ENCODE measurements around the gene RASSF1.

The RASSF1 gene

DNA sequence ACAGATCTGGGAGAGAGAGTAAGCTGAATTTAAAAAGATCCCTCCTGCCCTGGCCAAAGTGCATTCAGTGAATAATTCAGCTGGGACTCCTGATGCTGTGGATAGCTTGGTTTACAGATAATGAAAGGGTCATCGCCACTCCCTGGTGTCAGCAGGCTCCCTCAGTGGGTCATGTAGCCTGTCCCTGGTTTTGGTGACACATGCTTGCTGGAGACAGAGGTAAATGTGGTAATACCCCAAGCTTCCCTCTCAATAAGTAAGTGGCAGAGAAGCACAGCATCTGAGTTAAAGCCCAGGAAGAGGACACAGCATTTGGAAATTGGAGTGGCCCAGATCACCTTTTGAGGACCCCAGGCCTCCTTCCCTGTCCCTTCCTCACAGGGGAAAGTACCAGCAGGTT lies 16.8 kb upstream of the RASSF1 start:
- peak overlapping the region; percentile 99 for H3K4me3 ChIP-seq (ENCODE audit: low read depth, low read length)
- no peak for TF ChIP-seq CTCF (conservative IDR thresholded peaks at IDR 0.05; ENCODE audit: low read depth, low read length)
- no peak for DNase-seq (ENCODE audit: low read depth)

- peak overlapping the region; percentile 99 for H3K4me3 ChIP-seq (ENCODE audit: low read depth, low read length)
- no peak for DNase-seq (ENCODE audit: low read depth)
- TF ChIP-seq CTCF (conservative IDR thresholded peaks at IDR 0.05; ENCODE audit: low read depth, low read length) = no peak
Measured at GRCh38 chr3:50356553-50356952, 15.9 kb upstream of the RASSF1 start.

DNA sequence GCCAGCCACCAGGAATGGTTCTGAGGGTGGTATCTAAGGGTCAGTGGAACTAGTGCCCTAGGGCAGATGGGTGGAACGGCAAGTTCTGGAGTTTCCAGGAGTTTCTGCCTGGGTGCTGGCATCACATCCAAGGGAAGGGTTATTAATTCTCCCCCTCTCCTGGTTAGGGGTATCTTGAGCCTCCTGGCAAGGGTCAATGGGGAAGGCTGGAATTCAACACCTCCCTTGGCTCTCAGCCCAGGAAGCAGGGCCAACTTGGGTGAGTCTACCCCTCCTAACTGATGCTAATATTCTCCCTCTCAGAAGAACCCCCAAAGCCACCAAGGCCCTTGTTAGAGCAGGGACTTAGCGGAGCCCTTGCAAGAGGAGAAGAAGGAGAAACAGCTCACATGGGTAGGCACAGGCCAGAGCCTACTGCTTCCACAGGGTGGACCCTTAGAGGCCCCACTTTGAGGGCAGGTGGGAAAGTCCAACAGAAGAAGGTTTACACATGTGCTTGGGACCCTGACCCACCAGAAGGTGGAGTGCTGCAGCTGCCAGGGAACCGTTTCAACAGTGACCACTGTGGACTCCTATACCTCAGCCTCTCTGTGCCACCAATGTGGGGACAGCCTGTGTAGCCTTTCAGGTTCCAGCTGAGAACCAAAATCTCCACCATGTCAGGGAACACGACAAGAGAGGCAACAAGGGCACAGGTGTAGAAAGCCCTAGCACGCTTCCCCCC lies 15.4 kb upstream of the RASSF1 start:
- H3K4me3 ChIP-seq (ENCODE audit: low read depth, low read length) = peak overlapping the region; percentile 99
- TF ChIP-seq CTCF (conservative IDR thresholded peaks at IDR 0.05; ENCODE audit: low read depth, low read length) = peak; percentile 16
- DNase-seq (ENCODE audit: low read depth) = no peak

GRCh38 chr3:50354850-50355249 lies 14.2 kb upstream of the RASSF1 start:
- no peak for DNase-seq (ENCODE audit: low read depth)
- TF ChIP-seq CTCF (conservative IDR thresholded peaks at IDR 0.05; ENCODE audit: low read depth, low read length) = no peak
- no peak overlapping the region for H3K4me3 ChIP-seq (ENCODE audit: low read depth, low read length)

DNA sequence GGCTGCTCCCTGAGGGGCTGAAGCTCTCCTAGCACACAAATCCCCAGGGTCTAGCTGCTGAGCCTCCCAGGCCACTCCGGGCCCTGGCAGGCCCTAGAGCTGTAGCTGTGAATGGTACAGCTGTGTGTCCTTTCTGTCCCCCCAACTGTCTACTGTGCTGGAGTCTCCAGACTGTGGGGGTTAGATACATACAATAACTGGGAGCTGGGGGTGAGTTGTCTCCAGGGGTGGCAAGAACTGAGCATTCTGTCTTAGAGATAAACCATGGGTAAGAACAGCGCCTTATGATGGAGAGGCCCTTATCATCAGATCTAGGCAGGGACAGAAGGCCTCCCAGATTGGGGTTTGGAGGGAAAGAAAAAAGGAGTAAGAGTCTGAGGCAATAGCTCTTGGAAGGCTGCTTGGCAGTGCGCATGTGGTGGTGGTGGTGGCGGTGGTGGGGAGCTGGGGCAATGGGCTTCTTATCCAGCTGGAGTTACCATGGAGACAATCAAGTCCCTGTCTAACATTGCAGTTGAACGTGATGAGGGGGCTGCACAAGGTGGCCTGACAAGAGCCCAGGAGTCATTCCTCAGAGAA lies 13.6 kb upstream of the RASSF1 start:
- H3K4me3 ChIP-seq (ENCODE audit: low read depth, low read length) = no peak overlapping the region
- no peak for TF ChIP-seq CTCF (conservative IDR thresholded peaks at IDR 0.05; ENCODE audit: low read depth, low read length)

GRCh38 chr3:50353245-50354004 lies 12.8 kb upstream of the RASSF1 start:
- DNase-seq (ENCODE audit: low read depth) = no peak
- no peak overlapping the region for H3K4me3 ChIP-seq (ENCODE audit: low read depth, low read length)

More for the DNA sequence above, 13.6 kb upstream of the RASSF1 start:
- no peak for DNase-seq (ENCODE audit: low read depth)

More at GRCh38 chr3:50353245-50354004, 12.8 kb upstream of the RASSF1 start:
- TF ChIP-seq CTCF (conservative IDR thresholded peaks at IDR 0.05; ENCODE audit: low read depth, low read length) = no peak

All from choroid plexus epithelial cell (primary cell).